Colonic mucosa (tissue), 4 donors: ENCODE data around the gene CORO7. TPM values are rescaled to one million over a fixed set of nuclear protein-coding genes. Genes with fewer than 3 reads are reported as not detected.
"Not testable (repeated sequence)": the region's sequence is repeated elsewhere in the genome, so short reads cannot be mapped to it uniquely, and the experiment has no call there.

Source experiments
- DNase-seq: peaks from one replicate; pipeline ENCODE4 v3.0.0-alpha.2; 2020
- H3K27ac ChIP-seq: fragments of 200-600 bp; one replicate; pipeline ENCODE4 v1.8.0; 2021
- H3K27me3 ChIP-seq: fragments of 200-600 bp; one replicate; pipeline ENCODE4 v1.8.0; 2021
- H3K36me3 ChIP-seq: fragments of 200-600 bp; one replicate; pipeline ENCODE4 v1.8.0; 2021
- H3K4me1 ChIP-seq: fragments of 200-600 bp; one replicate; pipeline ENCODE4 v1.8.0; 2021; ENCODE audit warnings: mild to moderate bottlenecking
- H3K4me3 ChIP-seq: fragments of 200-600 bp; one replicate; pipeline ENCODE4 v1.8.0; 2021
- H3K9ac ChIP-seq, 2 donors: one replicate each; pipeline ENCODE4 v1.7.0; 2013; ENCODE audit warnings: control low read depth in 2 of 2, low read depth in 2 of 2, low read length in 2 of 2
- H3K9me3 ChIP-seq: fragments of 200-600 bp; one replicate; pipeline ENCODE4 v1.8.0; 2021
- intact Hi-C: fragments of 100-400 bp; cut with DNase I; formaldehyde crosslinking; loops from one replicate; pipeline ENCODE4 v1.14.1; 2022
- total RNA-seq, 2 donors: library from RNA; stranded (reverse); fragmentation: NEBNext Ultra II Directional in 1 of 2; extraction: Animal tissue kit (Norgen Biotek cat#: 25700) in 1 of 2; gene quantifications; one replicate each; pipeline ENCODE4 v1.2.1, GENCODE V29; 2021
- TF ChIP-seq, protein P1 (sequence below): fragments of 200-600 bp; IDR thresholded peaks from one replicate; pipeline ENCODE4 v1.8.0; 2022; ENCODE audit warnings: antibody characterized with exemption, mild to moderate bottlenecking
- donor health status: healthy.
- donor health status: DM: no; HTN: no; CAD: no.
- donor health status: DM: no; HTN: no; CAD: no.

The CORO7 gene
- total RNA-seq, 2 donors from 2014 or later: 37.2 to 55.9 TPM

DNA sequence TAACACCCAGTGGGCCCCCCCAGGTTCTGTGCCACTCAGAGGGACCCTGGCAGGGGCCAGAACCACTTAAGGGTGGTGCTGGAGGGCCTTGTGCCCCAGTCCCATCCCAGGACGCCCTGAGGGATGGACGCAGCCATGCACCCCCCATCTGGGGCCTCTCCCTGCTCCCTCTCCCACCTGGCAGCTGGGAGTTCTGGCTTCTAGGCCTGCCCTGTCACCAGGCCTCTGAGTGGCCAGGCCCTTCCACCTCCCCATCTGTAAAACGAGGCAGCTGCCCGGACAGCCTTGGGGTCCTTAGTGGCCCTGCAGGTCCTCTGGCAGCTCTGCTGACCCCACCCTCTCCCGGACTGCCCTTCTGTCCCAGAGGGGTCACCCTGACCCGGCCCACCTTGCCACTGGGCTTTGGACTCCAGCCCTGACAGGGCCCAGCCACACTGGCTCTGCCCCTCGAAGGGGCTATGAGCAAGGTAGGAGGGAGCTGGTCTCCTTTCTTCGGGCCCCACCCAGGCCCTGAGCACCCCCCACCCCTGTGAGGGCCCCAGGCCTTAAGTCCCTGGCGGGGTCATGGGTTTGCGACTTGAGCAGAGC, 77.6 kb downstream of the CORO7 start:
- TF ChIP-seq, protein P1, sequence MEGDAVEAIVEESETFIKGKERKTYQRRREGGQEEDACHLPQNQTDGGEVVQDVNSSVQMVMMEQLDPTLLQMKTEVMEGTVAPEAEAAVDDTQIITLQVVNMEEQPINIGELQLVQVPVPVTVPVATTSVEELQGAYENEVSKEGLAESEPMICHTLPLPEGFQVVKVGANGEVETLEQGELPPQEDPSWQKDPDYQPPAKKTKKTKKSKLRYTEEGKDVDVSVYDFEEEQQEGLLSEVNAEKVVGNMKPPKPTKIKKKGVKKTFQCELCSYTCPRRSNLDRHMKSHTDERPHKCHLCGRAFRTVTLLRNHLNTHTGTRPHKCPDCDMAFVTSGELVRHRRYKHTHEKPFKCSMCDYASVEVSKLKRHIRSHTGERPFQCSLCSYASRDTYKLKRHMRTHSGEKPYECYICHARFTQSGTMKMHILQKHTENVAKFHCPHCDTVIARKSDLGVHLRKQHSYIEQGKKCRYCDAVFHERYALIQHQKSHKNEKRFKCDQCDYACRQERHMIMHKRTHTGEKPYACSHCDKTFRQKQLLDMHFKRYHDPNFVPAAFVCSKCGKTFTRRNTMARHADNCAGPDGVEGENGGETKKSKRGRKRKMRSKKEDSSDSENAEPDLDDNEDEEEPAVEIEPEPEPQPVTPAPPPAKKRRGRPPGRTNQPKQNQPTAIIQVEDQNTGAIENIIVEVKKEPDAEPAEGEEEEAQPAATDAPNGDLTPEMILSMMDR: no peak
- no peak for DNase-seq
- Histone ChIP-seq H3K4me3 (no peak overlapping the region), H3K36me3 (no peaks in the 10 kb centered on the region), H3K9ac (no peak overlapping the region), H3K27me3 (no peaks in the 10 kb centered on the region), H3K4me1 (no peaks in the 10 kb centered on the region), H3K9me3 (no peaks in the 10 kb centered on the region), H3K27ac (no peak overlapping the region)
- intact Hi-C loops: no loop called here

DNA sequence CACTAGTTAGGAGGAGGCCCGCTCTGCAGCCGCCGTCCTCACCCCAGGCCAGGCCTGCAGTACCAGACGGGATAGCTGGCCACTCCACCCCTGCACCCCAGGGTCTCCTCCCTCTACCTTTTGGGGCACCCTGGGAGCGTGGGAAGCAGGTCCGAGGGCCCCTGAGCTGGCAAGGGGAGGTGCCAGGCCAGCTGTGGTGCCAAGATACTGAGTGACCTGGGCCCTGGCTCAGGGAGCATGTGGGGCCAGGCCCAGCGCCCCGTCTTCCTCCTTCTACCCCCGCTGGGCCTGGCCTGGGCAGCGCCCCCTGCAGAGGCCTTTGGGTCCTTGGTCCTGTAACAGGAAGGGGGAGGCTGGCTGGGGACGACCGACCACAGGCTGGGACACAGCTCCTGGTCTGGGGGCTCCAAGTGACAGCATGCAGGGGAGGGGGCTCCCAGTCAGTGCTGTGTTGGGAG, 78.2 kb downstream of the CORO7 start:
- H3K36me3 ChIP-seq: no peaks in the 10 kb centered on the region

DNA sequence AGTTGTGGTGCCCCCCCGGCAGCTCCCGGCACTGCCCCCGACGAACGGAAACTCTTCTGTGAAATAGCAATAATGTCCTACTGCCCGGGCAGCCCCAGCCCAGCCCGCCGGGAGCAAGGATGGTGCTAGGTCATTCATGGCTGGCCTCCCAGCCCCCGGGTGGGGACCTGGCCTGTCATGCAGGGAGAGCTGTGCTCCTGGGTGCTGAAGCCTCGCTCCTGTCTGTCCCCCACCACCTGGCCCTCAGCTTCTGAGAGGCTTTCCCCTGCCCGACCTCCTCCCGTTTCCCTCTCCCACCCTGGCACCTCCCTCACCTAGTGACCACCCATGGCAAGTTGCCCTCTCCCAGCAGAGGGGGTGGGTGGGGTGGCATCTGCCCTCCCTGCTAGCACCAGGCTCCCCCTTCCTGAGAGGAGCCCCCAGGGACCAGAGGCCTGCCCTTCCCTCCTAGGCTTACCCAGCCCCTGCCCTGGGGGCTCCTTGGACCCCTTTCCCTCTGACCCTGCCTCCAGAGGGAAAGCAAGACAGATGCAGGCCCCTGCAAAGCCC, 78.8 kb downstream of the CORO7 start:
- Histone ChIP-seq H3K4me3 (no peak overlapping the region), H3K27me3 (no peaks in the 10 kb centered on the region), H3K27ac (no peak overlapping the region), H3K36me3 (no peaks in the 10 kb centered on the region), H3K9ac (no peak overlapping the region), H3K9me3 (no peaks in the 10 kb centered on the region), H3K4me1 (no peaks in the 10 kb centered on the region)
- no peak for DNase-seq
- TF ChIP-seq, protein P1: no peak
- intact Hi-C loops: no loop called here

More for the DNA sequence above, 78.2 kb downstream of the CORO7 start:
- no peaks in the 10 kb centered on the region for H3K9me3 ChIP-seq
- H3K27ac ChIP-seq: no peak overlapping the region
- no peak overlapping the region for H3K4me3 ChIP-seq
- no peak for DNase-seq
- H3K27me3 ChIP-seq: no peaks in the 10 kb centered on the region
- TF ChIP-seq, protein P1: no peak
- no peak overlapping the region for H3K9ac ChIP-seq
- H3K4me1 ChIP-seq: no peaks in the 10 kb centered on the region
- intact Hi-C loops: no loop called here

DNA sequence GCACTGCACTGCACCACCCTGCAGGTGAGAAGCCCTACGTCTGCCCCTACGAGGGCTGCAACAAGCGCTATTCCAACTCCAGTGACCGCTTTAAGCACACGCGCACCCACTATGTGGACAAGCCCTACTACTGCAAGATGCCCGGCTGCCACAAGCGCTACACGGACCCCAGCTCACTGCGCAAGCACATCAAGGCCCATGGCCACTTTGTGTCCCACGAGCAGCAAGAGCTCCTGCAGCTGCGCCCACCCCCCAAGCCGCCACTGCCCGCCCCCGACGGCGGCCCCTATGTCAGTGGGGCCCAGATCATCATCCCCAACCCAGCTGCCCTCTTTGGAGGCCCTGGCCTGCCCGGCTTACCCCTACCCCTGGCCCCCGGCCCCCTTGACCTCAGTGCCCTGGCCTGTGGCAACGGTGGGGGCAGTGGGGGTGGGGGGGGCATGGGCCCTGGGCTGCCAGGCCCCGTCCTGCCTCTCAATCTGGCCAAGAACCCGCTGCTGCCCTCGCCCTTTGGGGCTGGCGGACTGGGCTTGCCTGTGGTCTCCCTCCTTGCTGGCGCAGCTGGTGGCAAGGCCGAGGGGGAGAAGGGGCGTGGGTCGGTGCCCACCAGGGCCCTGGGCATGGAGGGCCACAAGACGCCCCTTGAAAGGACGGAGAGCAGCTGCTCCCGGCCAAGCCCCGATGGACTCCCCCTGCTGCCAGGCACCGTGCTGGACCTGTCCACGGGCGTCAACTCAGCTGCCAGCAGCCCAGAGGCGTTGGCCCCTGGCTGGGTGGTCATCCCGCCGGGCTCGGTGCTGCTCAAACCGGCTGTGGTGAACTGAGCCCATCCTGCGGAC, 79.5 kb downstream of the CORO7 start:
- no peaks in the 10 kb centered on the region for H3K4me1 ChIP-seq
- no peaks in the 10 kb centered on the region for H3K9me3 ChIP-seq
- H3K27ac ChIP-seq: no peak overlapping the region
- no peaks in the 10 kb centered on the region for H3K27me3 ChIP-seq
- no peaks in the 10 kb centered on the region for H3K36me3 ChIP-seq
- H3K9ac ChIP-seq: no peak overlapping the region
- no peak overlapping the region for H3K4me3 ChIP-seq
- TF ChIP-seq, protein P1: no peak
- DNase-seq: no peak
- intact Hi-C loops: no loop called here

DNA sequence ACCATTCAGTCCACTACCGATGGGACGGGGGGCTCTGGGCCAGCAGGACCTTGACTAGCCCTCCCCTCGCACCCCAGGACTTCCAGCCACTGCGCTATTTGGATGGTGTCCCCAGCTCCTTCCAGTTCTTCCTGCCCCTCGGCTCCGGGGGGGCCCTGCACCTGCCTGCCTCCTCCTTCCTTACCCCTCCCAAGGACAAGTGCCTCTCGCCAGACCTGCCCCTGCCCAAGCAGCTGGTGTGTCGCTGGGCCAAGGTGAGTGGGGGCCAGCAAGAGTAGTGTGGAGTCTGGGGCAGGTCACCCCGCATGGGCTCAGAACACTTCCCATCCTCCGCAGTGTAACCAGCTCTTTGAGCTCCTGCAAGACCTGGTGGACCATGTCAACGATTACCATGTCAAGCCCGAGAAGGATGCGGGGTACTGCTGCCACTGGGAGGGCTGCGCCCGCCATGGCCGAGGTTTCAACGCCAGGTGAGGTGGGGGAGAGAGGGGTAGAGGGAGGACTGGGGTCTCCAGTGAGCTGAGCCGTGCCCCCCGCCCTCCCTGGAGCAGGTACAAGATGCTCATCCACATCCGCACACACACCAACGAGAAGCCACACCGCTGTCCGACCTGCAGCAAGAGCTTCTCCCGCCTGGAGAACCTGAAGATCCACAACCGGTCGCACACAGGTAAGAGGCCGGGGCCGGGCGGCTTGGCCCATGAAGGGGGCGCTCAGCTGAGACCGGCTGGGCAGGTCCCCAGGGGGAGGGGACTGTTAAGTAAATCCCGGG, 81.5 kb downstream of the CORO7 start:
- Histone ChIP-seq H3K36me3 (no peaks in the 10 kb centered on the region), H3K27ac (no peak overlapping the region), H3K4me1 (no peaks in the 10 kb centered on the region), H3K9me3 (no peaks in the 10 kb centered on the region), H3K4me3 (no peak overlapping the region), H3K9ac (no peak overlapping the region), H3K27me3 (no peaks in the 10 kb centered on the region)
- intact Hi-C loops: no loop called here
- no peak for DNase-seq
- TF ChIP-seq, protein P1: no peak

DNA sequence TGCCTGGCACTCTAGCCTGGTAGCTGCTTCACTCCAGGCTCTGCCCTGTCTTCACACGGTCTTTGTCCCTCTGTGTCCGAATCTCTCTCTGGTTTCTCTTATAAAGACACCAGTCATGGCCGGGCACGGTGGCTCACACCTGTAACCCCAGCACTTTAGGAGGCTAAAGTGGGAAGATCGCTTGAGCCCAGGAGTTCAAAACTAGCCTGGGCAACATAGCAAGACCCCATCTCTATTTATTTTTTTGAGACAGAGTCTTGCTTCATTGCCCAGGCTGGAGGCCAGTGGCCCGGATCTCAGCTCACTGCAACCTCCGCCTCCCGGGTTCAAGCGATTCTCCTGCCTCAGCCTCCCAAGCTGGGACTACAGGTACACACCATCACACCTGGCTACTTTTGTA, 82.7 kb downstream of the CORO7 start:
- H3K9me3 ChIP-seq, H3K27ac ChIP-seq, H3K4me3 ChIP-seq, DNase-seq, H3K9ac ChIP-seq, H3K27me3 ChIP-seq, H3K4me1 ChIP-seq, intact Hi-C loops, H3K36me3 ChIP-seq: not testable (repeated sequence)
